AG20443 (cell line): ENCODE data around the gene CENPX.
"Not testable (repeated sequence)": the region's sequence is repeated elsewhere in the genome, so short reads cannot be mapped to it uniquely, and the experiment has no call there.

Experiments
- DNase-seq: peaks from one replicate; pipeline ENCODE4 v3.0.0; 2012; ENCODE audit warnings: low spot score, mixed read lengths

The CENPX gene

DNA sequence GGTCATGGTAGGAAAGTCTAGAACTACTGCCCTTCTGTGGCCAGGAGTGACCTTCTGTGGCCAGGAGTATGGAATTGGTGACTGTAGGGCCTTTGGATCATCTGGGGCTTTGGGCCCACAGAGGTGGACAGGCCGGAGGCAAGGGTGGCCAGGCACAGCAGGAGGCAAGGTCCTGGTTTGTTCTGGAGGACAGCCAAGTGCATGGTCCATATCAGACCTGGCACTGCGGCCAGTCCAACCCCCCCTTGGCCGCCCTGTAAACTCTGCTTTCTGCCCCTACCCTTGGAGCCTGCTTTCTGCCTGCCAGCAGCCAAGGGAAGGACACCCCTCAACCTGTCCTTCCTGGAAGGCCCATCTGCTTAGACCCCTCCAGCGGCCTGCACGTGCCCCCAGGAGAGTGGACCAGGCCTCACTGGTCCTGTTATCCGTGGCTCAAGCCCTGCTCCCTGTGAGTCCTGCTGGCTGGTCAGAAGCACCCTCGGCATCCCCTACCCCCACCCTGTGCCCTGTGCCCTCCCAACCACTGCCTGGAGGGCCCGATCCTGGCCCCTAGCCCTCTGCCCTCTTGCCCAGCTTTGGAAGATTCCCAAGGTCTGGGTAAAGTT is 17.1 kb upstream of the CENPX start:
- DNase-seq, result no peak

DNA sequence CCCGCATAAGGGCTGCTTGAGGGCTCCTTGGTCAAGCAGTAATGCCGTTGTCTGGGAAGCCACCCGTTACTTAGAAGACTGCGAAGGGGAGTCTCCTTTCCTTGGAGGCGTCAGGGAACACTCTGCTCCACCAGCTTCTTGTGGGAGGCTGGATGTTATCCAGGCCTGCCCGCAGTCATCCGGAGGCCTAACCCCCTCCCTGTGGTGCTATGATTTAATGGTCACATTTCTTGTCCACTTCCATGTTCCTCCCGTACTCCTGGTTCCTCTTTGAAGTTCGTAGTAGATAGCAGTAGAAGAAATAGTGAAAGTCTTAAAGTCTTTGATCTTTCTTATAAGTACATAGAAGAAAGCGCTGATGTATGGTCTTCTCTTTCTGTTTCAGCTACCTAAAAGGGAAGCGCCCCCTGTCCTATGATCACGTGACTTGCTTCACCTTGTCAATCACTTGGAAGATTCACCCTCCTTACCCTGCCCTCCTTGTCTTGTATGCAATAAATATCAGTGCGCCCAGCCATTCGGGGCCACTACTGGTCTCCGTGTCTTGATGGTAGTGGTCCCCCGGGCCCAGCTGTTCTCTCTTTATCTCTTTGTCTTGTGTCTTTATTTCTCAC is 16.2 kb upstream of the CENPX start:
- DNase-seq, result not testable (repeated sequence)

DNA sequence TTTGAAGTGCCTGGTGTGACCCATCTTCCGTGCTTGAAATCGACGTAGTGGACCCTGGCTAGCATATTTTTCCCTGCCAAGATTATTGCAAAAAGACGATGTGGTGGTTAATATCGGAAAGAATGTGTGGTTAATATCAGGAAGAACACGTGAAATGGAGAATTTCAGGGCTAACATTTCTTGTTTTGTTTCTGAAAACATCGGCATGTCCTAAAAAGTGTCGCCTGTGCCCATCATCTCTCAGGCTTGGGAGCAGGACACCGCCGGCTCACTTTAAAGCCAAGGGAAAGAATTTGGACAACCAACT is 15.2 kb upstream of the CENPX start:
- DNase-seq, result no peak

DNA sequence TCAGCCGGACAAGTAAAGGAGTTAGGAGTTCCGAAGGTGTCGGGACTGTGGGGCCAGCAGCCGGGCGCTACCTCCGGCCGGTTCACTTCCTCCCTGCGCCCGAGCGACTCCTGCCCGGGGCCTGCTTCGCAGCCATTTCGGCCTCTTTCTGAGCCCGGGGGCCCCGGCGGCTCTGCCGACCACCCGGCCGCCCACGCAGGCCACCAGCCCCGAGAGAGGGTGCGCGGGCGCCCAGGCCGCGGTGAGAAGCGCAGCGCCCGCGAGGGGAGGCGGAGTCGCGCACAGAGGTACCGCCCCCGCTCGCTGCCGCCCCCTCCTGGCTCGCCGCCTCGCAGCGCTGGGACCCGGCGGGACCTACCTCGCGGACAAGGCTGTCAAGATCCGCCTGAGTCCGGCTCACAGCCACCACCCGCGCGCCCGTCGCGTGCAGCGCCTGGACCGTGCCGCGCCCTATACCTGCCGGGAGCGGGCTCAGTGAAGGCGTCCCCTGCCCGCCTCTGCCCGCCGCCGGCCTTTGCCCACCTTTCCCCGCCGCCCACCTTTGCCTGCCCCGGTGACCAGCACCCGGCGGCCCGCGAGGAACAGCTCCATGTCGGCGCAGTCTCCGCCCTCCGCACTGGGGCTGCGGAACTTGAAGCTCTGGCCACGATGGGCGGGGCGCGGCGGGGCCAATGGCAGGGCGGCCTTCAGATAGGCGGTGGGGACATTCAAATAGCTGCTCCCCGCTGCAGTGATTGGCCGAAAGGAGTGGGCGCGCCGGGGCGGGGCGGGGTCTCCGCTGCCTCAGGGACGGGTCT is 14.6 kb upstream of the CENPX start, which contains the start of gene DCXR:
Gene DCXR (minus strand): TSS at position 606 of the 797 bp plus-strand sequence. CDS start 15 bp downstream, at position 591.
- peak; percentile 97 for DNase-seq

DNA sequence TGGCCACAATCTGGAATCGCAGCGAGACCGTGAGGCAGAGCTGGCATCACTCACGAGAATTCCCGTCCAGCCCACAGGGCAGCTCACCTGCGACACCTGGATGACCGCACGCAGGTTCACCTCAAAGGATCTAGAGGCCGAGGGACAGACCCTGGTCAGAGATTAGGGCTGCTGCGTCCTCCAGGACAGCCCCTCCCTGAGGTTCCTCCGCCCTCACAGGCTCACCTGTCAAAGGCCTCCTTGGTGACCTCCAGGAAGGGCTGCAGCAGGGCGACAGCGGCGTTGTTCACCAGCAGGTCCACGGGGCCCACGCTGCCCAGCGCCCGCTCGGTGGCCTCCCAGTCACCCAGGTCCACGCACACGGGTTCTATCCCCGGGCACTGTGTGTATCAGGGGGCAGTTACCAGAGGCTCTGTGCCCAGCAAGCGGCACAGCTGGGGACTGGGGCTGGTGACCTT is 14.0 kb upstream of the CENPX start:
- DNase-seq, result no peak

DNA sequence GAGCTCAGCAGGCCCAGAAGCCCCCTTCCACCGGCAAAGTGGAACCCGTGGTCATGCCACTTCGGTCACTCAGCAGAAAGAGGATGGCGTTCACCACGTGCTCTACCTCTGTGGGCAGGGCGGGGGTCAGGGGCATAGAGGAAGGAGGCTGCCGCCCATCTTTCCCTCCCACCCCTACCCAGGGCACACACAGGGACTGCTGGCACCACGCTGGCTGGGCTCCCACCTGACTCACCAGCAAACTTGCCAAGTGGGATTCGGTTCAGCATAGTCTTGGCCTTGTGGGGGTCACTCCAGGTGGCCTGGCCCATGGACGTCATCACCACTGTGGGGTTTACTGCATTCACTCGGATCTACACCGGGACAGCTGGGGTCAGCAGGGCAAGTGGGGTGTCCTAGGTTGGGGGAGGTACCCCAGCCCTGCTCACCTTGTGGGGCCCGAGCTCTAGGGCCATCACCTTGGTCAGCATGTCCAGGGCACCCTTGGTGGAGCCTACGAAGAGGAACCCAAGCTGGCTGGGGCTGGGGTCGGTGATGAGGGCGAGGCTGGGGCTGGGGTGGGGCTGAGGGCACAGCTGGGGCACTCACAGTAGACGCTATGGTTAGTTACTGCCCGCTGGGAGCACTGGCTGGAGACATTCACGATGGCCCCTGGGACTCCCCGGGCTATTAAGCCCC is 13.4 kb upstream of the CENPX start:
- DNase-seq, result no peak

DNA sequence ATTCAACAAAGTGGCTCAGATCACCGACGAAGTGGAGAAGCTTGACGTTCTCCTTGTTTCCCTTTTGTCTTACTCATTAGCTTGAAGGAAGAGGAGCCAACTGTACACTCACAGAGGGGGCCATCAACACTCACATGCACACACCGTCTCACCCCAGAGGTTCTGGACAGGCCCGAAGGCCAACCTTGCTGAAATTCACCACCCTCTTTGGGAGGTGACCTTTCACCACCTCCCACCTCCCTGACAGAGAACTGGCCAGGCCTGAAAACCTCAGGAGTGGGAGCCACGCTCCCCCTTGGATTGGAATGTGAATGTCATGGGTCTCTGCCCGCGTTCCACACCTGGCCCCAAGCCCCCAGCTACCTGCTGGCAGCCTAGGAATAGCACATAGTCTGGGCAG is 12.8 kb upstream of the CENPX start:
- no peak for DNase-seq

DNA sequence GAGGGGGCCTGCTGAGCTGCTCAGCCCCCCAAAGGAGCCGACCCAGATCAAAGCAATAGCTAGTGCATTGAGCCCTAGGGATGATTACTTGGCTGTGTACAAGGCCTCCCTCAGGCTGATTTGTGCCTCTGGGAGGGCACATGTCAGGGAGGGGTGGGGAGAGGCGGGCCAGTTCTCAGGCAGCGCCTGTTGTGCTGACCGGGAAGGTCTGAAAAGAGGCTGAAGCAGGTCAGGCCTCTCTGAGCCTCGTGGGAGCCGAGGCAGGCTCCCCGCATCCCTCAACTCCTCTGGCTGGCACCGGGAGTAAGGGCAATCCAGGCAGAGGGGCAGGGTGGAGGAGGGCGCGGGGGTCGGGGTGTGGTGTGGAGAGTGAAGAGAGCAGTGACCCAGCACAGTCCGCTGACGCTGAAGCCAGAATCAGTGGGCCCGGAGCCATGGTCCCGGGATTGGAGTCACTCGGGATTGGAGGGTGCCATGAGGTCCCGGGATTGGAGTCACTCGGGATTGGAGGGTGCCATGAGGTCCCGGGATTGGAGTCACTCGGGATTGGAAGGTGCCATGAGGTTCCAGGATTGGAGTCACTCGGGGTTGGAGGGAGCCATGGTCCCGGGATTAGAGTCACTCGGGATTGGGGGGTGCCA is 11.8 kb upstream of the CENPX start:
- DNase-seq, result no peak

DNA sequence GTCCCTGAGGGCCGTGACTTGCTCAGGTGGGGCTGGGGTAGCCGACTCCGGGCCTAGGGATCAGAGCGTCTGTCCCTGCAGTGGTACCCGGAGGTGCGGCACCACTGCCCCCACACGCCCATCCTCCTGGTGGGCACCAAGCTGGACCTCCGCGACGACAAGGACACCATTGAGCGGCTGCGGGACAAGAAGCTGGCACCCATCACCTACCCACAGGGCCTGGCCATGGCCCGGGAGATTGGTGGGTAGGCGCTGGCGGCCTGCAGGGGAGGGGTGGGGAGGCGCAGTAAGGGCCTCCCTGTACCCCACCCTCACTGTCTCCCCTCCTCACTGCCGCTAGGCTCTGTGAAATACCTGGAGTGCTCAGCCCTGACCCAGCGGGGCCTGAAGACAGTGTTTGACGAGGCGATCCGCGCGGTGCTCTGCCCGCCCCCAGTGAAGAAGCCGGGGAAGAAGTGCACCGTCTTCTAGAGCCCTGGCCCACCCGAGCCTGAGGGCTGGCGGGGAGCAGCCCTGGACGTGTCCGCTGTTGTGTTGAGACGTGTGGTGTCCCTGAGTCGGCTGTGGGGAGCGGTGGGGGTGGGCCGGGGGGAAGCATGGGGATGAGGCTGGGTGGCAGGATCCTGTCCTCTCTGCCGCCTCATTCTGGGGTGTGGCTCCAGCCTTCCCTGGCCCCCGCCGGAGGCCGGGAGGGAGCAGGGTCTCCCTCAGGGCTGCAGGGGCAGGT is 10.8 kb upstream of the CENPX start:
- no peak for DNase-seq

DNA sequence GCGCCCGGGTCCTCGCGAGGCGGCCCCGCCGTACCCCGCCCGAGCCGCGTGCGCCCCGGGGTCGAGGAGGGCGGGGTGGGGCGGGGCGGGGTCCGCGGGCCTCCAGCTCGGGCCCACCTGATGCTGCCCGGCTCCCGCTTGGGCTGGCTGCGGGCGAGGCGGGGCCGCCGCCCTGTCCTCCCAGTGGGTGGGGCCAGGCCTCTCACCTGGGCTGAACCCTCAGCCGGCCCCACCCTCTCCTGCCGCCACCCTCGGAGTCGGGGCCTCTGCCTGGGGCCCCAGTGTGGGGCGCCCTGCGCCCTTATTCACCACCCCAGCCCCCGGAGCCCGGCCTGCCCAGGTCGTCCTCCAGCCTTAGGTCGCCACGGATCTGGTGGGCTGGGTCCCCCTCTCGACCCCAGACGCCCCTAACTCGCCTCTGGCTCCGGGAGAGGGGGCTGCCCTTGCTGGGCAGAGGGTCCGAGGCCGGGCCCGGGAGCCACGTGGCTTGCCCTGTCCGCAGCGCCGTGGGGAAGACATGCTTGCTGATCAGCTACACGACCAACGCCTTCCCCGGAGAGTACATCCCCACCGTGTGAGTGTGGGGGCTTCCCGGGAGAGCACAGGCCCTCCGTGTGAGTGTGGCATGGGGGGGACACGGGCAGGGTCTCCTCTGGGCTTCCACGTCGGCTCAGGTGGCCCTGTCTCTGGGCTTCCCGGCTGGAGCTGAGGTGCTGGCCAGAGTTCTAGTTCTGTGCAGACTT is 9.4 kb upstream of the CENPX start:
- DNase-seq, result no peak

DNA sequence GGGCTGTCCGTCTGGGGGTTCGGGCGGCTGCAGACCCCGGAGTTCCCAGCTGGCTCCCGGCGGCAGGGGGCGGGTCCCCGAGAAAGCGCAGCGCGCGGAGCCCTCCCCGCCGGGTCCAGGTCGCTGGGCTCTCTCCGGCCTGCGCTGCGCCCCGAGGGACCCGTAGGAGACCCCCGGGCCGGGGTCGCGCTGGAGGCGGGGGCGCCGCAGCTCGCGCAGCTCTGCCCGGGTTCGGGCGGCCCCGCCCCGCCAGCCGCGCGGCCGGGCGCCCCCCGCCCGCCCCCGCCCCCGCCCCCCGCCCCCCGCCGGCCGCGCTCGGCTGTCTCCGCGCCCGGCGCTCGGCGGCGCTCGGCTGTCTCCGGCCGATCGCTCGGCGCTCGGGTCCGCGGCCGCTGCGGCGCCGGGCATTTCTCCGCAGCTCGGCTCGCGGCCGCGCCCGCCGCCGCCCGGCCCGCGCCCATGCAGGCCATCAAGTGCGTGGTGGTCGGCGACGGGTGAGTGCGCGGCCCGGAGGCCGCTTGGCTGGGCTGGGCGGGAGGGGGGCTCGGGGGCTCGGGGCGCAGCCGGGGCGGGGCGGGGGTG is 8.7 kb upstream of the CENPX start, which contains the start of gene RAC3:
Gene RAC3 (plus strand): TSS at position 376 of the 582 bp plus-strand sequence. CDS start 84 bp downstream, at position 460.
- peak; percentile 72 for DNase-seq

DNA sequence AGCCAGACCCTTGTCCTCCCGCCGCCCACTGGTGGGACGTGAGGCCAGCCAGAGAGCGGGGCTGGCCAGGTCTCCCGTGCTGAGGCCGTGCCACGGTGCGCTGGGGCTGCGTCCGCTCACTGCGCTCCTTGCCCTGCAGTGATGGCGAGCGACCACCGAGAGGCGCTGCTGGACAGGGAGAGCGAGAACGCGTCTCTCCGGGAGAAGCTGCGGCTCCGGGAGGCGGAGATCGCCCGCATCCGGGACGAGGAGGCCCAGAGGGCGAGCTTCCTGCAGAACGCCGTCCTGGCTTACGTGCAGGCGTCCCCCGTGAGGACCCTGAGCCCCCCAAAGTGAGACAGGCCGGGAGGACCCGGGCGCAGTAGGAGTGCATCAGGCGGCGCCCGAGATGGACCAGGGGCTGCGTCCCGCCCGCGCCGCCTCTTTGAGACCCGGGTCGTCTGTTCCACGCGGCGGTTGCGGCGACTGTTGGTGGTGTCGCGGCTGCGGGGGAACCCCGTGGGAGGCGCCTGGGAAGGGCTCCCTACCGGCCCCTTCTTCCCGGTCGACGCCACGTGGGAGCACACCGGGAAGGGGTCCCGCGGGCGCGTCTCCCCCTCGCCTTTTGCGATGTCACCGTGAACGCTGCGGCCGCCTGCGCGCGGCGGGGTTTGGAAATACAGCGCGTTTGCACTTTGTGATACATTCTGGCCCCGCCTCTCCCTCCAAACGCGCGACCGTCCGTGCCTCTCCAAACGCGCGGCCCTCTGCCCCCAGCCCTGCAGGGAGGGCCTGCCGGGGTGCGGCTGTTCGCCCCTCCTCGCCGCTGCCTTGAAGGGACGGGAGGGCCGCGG is 8.0 kb upstream of the CENPX start:
- peak; percentile 90 for DNase-seq

DNA sequence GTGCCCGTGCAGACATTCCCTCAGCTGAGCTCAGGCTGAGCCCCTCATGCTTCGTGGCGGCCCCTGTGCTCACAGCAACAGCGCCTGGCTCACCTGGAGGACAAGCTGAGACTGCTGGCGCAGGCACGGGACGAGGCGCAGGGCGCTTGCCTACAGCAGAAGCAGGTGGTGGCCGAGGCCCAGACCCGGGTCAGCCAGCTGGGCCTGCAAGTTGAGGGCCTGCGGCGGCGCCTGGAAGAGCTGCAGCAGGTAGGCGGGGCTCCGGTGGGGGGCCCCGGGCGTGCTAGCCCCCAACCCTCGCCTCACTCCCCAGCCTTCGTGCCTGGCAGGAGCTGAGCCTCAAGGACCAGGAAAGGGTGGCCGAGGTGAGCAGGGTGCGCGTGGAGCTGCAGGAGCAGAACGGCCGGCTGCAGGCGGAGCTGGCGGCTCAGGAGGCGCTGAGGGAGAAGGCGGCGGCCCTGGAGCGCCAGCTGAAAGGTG is 7.4 kb upstream of the CENPX start:
- DNase-seq, result no peak

DNA sequence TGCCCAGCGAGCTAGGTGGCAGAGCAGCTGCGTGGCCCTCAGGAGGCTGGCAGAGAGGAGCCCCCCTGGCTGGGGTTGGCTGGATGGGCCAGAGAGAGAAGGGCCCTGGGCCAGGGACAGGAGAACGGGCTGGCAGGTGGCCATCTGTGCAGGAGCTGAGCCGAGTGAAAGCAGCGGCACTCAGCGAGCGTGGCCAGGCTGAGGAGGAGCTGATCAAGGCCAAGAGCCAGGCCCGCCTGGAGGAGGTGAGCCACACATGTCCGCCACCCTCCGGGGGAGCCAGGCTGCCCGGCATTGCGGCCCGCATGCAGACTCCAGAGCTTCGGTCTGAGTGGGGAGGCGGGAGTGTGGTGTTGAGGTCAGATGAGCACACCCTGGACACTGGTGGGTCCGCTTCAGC is 6.7 kb upstream of the CENPX start:
- DNase-seq, result no peak

DNA sequence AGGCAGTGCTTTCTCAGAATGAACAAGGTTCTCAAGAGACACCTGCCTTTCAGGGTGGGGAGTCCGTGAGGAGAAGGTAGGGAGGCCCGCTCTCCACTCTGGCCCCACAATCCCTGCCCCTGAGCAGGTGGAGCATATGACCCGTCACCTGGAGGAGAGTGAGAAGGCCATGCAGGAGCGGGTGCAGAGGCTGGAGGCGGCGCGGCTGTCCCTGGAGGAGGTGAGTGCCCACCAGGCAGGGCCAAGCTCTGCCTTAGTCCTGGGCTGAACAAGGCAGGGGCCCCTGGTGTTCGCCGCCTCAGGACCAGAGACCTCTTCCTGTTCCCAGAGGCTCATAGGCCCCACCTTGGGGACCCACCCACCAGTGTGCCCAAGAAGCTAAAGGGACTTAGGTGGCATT is 6.3 kb upstream of the CENPX start:
- DNase-seq, result no peak

DNA sequence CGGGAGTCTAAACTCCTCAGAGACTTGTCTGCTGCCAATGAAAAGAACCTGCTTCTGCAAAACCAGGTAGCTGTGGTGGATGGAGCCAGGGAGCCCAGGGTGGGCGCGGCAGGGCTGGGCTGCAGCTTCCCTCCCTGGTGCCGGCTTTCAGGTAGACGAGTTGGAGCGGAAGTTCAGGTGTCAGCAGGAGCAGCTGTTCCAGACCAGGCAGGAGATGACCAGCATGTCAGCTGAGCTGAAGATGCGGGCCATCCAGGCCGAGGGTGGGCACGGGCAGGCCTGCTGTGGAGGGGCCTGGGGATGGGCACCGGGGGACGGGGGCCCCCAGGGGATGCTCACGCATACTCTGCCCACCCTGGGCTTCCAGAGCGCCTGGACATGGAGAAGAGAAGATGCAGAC is 5.6 kb upstream of the CENPX start:
- no peak for DNase-seq

DNA sequence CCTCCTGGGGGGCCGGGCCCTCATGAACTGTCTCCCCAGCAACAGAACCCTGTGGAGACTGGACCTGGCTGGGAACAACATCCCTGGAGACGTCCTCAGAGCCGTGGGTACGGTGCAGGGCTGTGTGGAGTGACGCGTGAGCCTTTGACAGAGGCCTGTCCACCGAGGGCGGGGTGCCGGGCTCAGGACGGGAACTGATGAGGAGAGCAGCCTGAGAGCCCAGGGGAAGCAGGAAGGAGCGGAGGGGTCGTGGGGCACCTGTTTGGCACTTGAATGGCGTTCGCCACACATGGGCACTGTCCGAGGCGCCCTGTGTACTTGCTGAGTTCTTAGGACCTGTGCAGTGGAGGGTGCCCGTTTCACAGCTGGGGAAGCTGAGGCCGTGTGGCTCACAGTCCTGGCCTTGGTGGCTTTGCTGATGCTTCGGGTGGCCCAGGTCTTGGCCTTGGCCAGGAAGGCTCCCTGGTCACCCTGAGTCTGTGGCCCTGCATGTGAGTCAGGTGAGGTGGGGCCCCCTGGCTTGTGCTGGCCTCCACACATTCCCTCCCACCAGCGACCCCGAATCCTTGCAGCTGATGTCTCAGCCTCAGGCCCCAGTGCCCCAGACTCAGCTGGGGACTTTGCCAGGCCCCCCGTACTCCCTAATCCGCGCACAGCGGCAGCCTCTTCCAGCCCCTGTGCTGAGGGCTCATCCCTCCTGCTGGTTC is 2.9 kb upstream of the CENPX start:
- DNase-seq, result no peak

DNA sequence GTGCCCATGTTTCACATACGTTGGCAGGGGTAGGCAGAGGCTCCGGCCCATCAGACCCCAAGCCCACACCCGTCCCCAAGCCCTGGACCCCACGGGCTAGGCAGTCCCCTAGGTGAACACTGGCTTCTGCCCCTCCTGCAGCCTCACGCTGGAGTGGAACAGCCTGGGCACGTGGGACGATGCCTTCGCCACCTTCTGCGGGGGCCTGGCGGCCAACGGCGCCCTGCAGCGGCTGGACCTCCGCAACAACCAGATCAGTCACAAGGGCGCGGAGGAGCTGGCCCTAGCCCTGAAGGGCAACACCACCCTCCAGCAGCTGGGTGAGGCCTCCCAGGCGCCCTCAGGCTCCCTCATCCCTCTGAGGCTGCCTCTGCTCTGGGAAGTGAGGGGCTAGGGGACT is 2.2 kb upstream of the CENPX start:
- no peak for DNase-seq
